SH-SY5Y (cell line): ENCODE data around the gene ST3GAL6.

Experiments
- GATA2 ChIP-seq: IDR thresholded peaks from 2 replicates; pipeline ENCODE4 v1.6.1; 2011; ENCODE audit warnings: mild to moderate bottlenecking, low read depth, low read length
- GATA3 ChIP-seq: IDR thresholded peaks from 2 replicates; pipeline ENCODE4 v1.6.1; 2011; ENCODE audit warnings: low read depth, mild to moderate bottlenecking, low read length, moderate library complexity

DNA sequence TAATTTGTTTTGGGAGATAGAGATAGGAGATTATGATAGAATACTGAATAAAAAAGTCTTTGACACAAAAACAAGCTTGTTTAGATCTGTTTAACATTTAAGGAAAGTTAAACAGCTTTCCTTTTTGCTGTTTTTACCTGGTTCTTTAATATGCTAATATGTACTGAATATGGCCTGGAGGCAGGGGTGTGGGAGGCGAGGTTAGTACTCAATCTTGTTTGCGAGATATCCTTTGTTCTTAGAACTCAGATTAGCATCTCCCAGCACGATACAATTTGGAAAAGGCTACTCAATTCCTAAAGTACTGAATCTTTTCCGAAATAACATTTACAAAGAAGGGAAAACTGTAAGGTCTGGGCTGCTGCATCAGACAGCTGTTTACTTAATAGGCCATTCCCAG is 40.8 kb upstream of the ST3GAL6 start:
- TF ChIP-seq GATA2 (no peak), GATA3 (no peak)
